Cerebellar cortex (tissue), 1 donor: Measurements from ENCODE around the gene CMTM6.
"Not testable (repeated sequence)": the region's sequence is repeated elsewhere in the genome, so short reads cannot be mapped to it uniquely, and the experiment has no call there.

ENCODE experiments used
- DNase-seq: peaks from one replicate; pipeline ENCODE4 v3.0.0-alpha.2; 2015; ENCODE audit warnings: low spot score

The CMTM6 gene

GRCh38 chr3:32466808-32467207 lies 35.8 kb downstream of the CMTM6 start:
- not testable (repeated sequence) for DNase-seq

- not testable (repeated sequence) for DNase-seq
These were observed 37.9 kb downstream of the CMTM6 start for GRCh38 chr3:32464726-32465125.

GRCh38 chr3:32463415-32463814 lies 39.2 kb downstream of the CMTM6 start:
- peak; percentile 33 for DNase-seq

- DNase-seq = not testable (repeated sequence)
These were observed 40.3 kb downstream of the CMTM6 start for GRCh38 chr3:32462191-32462986.

- DNase-seq = not testable (repeated sequence)
These were observed 41.7 kb downstream of the CMTM6 start for GRCh38 chr3:32460817-32461496.

- no peak for DNase-seq
These were observed 42.5 kb downstream of the CMTM6 start for GRCh38 chr3:32460031-32460749.

GRCh38 chr3:32459450-32459849 lies 43.2 kb downstream of the CMTM6 start:
- DNase-seq = no peak

GRCh38 chr3:32457971-32458471 lies 44.6 kb downstream of the CMTM6 start:
- no peak for DNase-seq

GRCh38 chr3:32456429-32457130 lies 46.1 kb downstream of the CMTM6 start:
- no peak for DNase-seq

- peak; percentile 66 for DNase-seq
These were observed 46.8 kb downstream of the CMTM6 start for GRCh38 chr3:32455609-32456428.

- peak; percentile 63 for DNase-seq
These were observed 47.7 kb downstream of the CMTM6 start for GRCh38 chr3:32454731-32455608.

GRCh38 chr3:32454111-32454510 lies 48.5 kb downstream of the CMTM6 start:
- no peak for DNase-seq

GRCh38 chr3:32453346-32453745 lies 49.3 kb downstream of the CMTM6 start:
- no peak for DNase-seq

- DNase-seq = no peak
These were observed 50.6 kb downstream of the CMTM6 start for GRCh38 chr3:32452009-32452408.

GRCh38 chr3:32450992-32451659 lies 51.5 kb downstream of the CMTM6 start:
- no peak for DNase-seq

GRCh38 chr3:32450426-32450825 lies 52.2 kb downstream of the CMTM6 start:
- no peak for DNase-seq

- DNase-seq = no peak
These were observed 53.0 kb downstream of the CMTM6 start for GRCh38 chr3:32449691-32450090.

- DNase-seq = no peak
These were observed 53.8 kb downstream of the CMTM6 start for GRCh38 chr3:32448686-32449474.
